LNCAP (cell line): ENCODE measurements around the gene TAS2R40.

Experiments used
- CTCF ChIP-seq: fragments of 450-650 bp; IDR thresholded peaks from 2 replicates; pipeline ENCODE4 v1.5.1; 2017; ENCODE audit warnings: mild to moderate bottlenecking

Gene TAS2R40

GRCh38 chr7:143225047-143225446, 3.2 kb downstream of the TAS2R40 start:
- no peak for TF ChIP-seq CTCF

DNA sequence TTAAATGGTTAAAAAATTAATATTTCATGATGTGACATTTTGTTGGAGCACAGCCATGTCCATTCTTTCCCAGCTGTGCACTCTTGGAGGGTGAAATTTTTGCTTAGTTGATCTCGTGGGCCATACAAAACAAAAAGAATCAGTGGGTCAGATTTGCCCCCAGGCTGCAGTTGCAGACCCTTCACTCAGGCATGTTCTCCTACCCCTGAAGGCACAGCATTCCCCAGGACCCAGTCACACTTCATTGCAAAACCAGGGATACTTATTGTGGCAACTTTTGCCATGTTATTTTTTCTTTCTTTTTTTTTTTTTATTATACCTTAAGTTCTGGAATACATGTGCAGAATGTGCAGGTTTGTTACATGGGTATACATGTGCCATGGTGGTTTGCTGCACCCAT, 6.0 kb downstream of the TAS2R40 start:
- no peak for TF ChIP-seq CTCF

- no peak for TF ChIP-seq CTCF
Measured at GRCh38 chr7:143229054-143229790, 7.4 kb downstream of the TAS2R40 start.

GRCh38 chr7:143230602-143231457, 9.0 kb downstream of the TAS2R40 start:
- no peak for TF ChIP-seq CTCF

GRCh38 chr7:143233816-143234532, 12.1 kb downstream of the TAS2R40 start:
- TF ChIP-seq CTCF: no peak

- TF ChIP-seq CTCF: no peak
Measured at GRCh38 chr7:143234533-143234875, 12.7 kb downstream of the TAS2R40 start.

DNA sequence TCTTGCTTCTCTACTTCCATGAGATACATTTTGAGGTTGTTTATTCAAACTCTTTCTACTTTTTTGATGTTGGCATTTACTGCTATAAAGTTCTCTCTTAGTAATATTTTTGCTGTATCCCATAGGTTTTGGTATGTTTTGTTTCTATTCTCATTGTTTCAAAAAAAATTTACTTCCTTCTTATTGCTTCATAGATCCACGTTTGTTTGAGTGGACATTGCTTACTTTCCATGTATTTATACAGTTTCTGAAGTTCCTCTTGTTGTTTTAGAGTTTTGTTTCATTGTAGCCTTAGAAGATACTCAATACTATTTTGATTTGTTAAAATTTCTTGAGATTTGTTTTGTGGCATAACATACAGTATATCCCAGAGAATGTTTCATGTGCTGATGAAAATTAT, 13.7 kb downstream of the TAS2R40 start:
- no peak for TF ChIP-seq CTCF
